ENCODE measurements around the gene C3orf18.

GRCh38 chr3:50518436-50518835, 49.1 kb downstream of the C3orf18 start:
- no peak for TF ChIP-seq CEBPB (IDR thresholded peaks at IDR 0.05; ENCODE audit: borderline replicate concordance in 1 of 2, low read depth in 2 of 2, low read length in 2 of 2)
- no peak for TF ChIP-seq USF2 (IDR thresholded peaks at IDR 0.05; ENCODE audit: borderline replicate concordance, low read depth, low read length)
- no peak for TF ChIP-seq SIX5 (IDR thresholded peaks at IDR 0.05; ENCODE audit: low read depth, low read length, severe bottlenecking)
- TF ChIP-seq USF1 (IDR thresholded peaks at IDR 0.05; ENCODE audit: borderline replicate concordance, extremely low read length, insufficient read depth, low read depth, low read length) = no peak
- TF ChIP-seq GABPA (IDR thresholded peaks at IDR 0.05; ENCODE audit: low read depth) = no peak
